ENCODE data around the gene SAV1.

DNA sequence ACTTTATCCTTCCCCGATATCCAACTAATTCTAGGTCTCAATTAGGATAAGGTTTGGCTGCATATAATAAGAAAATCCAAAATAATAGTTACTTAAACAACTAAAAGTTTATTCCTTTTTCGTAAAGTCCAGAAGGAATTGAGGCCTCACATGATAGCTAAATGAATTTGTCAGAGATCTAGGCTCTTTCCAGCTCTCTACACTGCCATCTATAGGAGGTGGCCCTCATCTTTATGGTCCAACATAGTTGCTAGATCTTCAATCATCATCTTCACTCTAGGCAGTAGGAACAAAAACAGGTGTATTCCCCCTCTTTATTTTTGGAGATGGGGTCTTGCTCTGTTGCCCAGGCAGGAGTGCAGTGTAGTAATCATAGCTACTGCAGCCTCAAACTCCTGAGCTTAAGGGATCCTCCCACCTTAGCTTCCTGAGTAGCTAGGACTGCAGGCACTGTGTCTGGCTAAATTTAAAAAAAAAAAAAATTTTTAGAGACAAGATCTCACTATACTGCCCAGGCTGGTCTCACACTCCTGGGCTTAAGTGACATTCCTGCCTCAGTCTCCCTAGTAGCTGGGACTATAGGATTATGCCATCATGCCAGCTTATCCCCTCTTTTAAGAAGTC is 46.5 kb upstream of the SAV1 start:
- TF ChIP-seq, protein P1, sequence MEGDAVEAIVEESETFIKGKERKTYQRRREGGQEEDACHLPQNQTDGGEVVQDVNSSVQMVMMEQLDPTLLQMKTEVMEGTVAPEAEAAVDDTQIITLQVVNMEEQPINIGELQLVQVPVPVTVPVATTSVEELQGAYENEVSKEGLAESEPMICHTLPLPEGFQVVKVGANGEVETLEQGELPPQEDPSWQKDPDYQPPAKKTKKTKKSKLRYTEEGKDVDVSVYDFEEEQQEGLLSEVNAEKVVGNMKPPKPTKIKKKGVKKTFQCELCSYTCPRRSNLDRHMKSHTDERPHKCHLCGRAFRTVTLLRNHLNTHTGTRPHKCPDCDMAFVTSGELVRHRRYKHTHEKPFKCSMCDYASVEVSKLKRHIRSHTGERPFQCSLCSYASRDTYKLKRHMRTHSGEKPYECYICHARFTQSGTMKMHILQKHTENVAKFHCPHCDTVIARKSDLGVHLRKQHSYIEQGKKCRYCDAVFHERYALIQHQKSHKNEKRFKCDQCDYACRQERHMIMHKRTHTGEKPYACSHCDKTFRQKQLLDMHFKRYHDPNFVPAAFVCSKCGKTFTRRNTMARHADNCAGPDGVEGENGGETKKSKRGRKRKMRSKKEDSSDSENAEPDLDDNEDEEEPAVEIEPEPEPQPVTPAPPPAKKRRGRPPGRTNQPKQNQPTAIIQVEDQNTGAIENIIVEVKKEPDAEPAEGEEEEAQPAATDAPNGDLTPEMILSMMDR (conservative IDR thresholded peaks at IDR 0.05 in 1 of 2, IDR thresholded peaks at IDR 0.05 in 1 of 2; ENCODE audit: extremely low read depth in 1 of 2, insufficient read depth in 1 of 2, low read depth in 1 of 2, low read length in 2 of 2): peak; percentile 55 to 61
- TF ChIP-seq EZH2 (IDR thresholded peaks at IDR 0.05; ENCODE audit: borderline replicate concordance, low read length): no peak
